Measurements from ENCODE around the gene SLC38A4.
"Not testable (repeated sequence)": the region's sequence is repeated elsewhere in the genome, so short reads cannot be mapped to it uniquely, and the experiment has no call there.

The SLC38A4 gene

DNA sequence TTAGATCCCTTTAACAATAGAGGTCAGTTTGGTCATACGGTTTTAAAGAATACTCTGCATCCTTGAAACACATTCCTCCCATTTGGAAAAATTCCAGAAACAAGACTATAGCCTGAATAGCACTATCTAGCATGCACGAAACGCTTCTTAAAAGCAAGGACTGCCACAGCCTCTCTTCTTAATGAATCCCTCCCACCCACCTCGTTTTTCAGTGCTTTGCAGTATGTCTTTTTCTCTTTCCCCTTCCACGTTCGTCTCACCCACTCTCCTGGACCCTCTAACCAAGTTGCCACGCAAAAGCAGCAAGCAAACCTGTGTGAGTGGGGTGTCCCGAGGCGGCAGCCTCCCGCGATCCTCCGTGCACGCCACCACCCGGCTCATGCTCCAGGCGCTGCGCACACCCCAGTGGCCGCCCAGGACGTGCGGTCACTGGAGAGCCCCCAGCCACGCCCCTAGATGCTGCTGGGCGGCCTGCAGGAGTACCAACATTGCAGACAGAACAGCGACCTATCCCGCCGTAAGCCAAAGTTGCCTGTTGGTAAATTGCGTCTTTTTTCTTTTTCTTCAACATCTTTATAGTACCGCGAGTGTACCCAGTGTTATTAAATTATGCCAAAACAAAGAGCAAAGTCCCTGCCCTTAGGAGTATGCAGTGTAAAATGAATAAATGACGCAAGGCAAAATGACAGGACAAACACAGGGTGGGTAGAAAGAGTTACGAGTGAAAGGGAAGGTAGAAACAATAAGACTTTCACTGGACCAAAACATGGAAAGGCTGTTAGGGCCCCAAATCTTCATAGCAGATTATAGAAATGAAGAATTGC is at the start of gene SLC38A4:
SLC38A4 (minus strand) TSS at position 407 of the 824 bp plus-strand sequence. CDS start 32,926 bp downstream, outside the sequence.
- DNase-seq = no peak

DNA sequence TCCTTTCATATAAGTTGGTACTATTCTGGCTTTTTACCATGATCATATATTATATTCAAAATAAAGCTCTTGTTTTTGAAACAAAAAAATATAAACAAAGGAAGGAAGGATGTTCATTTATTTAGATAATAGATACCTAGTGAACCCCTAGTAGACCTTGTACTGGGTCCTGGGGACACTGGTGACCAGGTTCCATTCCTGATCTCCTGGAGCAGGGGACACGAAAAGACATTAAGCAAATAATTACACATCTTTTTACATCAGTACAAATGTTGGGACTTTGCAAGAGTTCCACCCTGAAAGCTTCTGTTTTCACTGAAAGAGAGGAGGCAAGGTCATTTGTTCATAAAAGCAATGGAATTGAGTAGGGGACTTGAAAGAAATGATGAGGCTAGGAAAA is 49.3 kb upstream of the SLC38A4 start:
- DNase-seq = no peak

DNA sequence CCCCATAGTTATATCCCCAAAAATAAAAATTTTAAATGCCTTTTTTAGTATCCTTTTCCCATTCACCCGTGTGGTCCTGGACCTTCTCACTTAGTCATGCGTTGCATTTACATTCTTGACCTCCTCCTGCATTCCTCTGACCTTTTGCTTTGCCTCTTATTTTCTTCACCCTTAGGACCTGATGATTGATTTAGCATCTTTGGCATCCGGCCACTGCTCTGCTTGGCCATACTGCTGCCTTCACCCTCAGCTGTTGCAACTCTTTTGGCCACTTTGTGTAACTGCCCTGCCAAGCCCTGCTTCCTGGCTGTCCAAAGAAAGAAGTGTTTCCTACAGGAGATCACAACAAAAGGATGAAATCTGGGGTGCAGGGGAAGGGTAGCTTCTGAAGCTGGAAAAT is 48.8 kb upstream of the SLC38A4 start:
- DNase-seq = no peak

- no peak for DNase-seq
These were observed 46.3 kb upstream of the SLC38A4 start for GRCh38 chr12:46872135-46872534.

DNA sequence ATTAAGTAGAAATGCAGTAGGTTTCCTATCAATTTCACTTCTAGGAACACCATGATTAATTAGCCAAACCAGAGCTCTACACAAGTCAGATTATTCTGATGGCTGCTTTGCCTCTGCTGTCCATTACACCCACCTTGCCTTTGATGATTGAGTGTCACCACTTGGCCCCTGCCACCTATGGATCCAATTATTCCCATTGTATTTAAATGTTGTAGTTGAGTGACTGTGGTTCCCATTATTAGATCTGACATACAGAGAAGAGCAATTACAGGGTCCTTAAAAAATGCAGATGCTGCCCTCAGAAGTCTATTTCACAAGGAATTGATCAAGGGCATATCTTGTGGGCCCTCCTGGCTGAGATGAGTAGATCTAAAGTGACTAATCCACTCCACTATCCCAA is 39.5 kb upstream of the SLC38A4 start:
- DNase-seq = no peak

DNA sequence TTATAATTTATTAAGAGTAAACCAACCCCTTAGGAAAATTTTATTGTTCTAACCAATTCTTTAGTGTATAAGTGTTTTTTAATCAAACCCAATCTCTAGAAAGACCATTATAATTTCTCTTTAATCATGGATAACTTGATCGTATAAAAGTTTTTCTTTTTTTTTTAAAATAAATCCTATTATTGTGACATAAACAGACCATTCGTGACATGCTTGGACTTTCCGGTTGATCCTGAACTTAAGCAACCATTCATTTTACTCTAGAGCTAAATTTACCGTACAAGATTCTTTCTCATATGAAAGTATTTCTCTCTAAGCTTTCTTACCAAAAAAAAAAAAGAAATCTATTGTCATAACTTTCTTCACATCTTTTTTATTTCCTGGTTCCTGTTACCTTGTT is 32.6 kb upstream of the SLC38A4 start:
- no peak for DNase-seq

DNA sequence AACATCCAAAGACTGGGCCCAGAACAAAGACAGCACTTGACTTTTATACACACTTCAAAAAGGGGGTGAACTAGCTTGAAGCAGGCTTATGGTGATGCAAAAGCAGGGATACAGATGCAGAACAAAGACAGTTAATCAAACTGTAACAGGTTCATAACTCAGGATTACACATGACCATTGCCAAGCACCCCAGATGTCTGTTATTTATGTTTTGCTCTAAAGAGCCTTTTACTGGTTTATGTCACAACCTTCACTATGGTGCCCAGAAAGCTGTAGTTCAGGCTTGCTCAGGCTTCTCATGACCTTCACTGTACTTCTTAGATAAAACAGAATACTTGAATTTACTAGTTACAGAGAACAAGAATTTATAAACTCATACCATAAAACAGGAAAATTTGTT is 31.7 kb upstream of the SLC38A4 start:
- no peak for DNase-seq

- no peak for DNase-seq
These were observed 30.0 kb upstream of the SLC38A4 start for GRCh38 chr12:46855760-46856159.

DNA sequence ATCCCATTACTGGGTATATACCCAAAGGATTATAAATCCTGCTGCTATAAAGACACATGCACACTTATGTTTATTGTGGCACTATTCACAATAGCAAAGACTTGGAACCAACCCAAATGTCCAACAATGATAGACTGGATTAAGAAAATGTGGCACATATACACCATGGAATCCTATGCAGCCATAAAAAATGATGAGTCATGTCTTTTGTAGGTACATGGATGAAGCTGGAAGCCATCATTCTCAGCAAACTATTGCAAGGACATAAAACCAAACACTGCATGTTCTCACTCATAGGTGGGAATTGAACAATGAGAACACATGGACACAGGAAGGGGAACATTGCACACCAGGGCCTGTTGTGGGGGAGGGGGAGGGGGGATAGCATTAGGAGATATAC is 28.4 kb upstream of the SLC38A4 start:
- not testable (repeated sequence) for DNase-seq

DNA sequence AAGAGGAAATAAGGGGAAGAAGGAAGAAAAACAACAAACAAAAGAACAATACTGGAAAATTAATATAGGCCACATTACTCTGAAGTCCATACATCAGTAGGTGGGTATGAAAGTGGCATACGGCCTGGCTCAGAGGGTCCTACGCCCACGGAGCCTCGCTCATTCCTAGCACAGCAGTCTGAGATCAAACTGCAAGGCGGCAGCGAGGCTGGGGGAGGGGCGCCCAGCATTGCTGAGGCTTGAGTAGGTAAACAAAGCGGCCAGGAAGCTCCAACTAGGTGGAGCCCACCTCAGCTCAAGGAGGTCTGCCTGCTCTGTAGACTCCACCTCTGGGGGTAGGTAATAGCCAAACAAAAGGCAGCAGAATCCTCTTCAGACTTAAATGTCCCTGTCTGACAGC is 23.0 kb upstream of the SLC38A4 start:
- DNase-seq = not testable (repeated sequence)

DNA sequence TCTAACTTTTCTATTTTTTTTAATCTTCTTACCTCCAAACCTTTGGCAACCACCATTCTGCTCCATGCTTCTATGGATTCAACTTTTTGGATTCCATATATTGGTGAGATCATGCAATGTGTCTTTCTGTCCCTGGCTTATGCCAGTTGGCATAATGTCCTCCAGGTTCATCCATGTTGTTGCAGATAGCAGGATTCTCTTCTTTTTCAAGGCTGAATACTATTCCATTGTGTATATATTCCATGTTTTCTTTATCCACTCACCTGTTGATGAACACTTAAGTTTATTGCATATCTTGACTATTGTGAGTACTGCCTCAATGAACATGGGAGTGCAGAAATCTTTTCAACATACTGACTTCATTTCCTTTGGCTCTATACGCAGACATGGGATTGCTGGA is 21.2 kb upstream of the SLC38A4 start:
- DNase-seq = no peak

DNA sequence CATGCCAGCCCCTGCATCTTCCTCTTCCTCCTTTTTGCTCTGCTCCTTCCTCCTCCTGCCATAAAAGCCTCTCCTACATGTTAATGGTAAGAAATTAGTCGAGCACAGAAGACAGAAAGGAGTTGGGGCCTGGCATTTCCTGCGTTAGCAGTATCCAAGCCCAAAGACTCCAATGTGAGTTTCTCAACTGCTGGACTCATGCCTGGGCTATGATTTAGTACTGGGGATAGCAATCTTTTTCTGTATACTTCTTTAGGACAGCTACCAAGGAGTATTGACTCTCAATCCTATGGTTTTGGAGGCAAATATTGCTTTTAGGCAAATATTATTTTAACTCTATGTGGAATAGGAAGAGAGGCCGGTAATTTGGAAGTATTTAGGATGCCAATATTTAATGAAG is 18.0 kb upstream of the SLC38A4 start:
- no peak for DNase-seq

GRCh38 chr12:46841891-46842290 is 16.1 kb upstream of the SLC38A4 start:
- no peak for DNase-seq

DNA sequence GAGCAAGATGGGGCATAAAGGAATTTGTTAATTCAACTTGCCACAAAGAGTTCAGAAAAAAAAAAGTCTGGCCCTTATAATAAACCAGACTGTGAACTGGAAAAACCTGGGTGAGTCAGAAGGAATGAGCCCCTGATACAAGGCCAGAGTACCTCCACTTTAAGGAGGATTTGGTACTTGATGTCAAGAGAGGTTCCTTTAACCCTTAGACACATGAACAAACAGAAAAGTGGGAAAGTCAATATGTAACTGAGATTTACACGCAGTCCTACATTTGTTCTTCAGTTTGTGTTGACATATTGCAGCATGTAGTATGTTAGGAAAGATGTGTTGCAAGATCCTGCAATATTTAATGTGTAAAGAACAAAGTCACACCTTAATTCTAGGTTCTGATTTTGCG is 14.2 kb upstream of the SLC38A4 start:
- DNase-seq = no peak

DNA sequence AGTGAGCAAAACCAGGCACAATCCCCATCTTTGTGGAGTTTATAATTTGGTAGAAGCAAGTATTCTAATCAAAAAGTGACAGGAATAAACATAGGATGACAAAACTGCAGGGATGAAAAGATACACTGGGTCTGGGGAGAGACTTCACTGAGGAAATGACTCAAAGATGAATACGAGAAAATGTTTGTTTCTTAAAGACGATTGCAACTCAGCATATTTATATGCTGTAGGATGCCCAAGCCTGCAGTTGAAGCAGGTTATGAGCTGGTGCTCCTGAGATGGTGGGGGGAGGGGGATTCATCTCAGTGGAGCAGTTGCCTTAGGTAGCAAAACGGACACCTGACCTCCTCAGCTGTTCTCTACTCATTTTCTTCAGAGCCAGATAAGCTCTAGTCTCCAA is 13.4 kb upstream of the SLC38A4 start:
- no peak for DNase-seq

GRCh38 chr12:46835785-46836184 is 10.0 kb upstream of the SLC38A4 start:
- DNase-seq = no peak

DNA sequence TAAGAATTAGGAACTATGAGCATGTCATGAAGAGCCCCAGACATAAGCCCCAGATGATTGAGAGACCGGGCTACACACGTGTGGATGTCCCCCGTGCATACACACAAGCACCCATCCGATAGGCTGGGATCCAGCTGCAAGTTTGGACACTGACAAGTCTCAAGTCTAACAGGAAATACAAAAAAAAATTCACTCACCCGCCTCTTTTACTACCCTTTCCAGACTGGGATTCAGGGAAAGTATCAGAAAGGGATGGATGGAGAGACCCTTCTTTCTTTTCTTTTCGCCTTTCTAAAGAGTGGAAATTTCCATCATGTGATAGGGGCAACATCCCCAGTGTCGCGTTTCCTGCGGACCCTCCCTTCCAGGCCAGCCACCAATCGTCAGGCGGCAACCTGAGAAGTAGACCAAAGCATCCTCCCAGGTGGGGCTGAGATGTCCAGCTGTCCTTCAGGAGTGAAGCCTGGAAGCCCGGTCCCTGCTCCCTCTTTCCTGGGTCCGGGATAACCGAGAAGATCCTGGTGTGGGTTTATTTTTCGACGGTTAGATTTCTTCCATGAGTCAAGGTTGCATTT is 6.4 kb upstream of the SLC38A4 start:
- DNase-seq = no peak

- DNase-seq = no peak
These were observed 5.7 kb upstream of the SLC38A4 start for GRCh38 chr12:46831335-46832129.

- no peak for DNase-seq
These were observed 5.0 kb upstream of the SLC38A4 start for GRCh38 chr12:46830731-46831334.

DNA sequence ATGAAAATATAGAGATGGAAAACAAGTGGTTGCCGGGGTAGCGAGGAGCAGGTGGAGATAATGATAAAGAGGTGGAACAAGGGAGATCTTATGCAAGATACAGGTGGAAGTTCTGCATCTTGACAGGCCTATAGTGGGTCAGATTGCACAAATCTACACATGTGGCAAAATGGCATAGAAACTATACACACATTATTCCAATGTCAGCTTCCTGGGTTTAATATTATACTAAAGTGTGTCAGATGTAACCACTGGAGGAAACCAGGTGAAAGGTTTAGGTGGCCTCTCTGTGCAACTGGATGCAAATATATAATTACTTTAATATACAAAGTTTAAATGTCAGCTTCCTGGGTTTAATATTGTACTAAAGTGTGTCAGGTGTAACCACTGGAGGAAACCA is 1.1 kb downstream of the SLC38A4 start:
- no peak for DNase-seq

GRCh38 chr12:46818642-46819041 is 7.2 kb downstream of the SLC38A4 start:
- DNase-seq = no peak

GRCh38 chr12:46815809-46816208 is 10.0 kb downstream of the SLC38A4 start:
- DNase-seq = no peak

- no peak for DNase-seq
These were observed 11.7 kb downstream of the SLC38A4 start for GRCh38 chr12:46814143-46814542.
